Uterus (tissue), 2 donors: ENCODE results near the gene DNAH6.

Experiments used
- CTCF ChIP-seq, 4 experiments: fragments of 200-600 bp in 2 of 4; fragments of 450-650 bp in 2 of 4; sonication (generic) in 2 of 4; IDR thresholded peaks; one replicate each; pipeline ENCODE4 v1.5.1; 2016 to 2019; ENCODE audit warnings: antibody characterized with exemption in 4 of 4, mild to moderate bottlenecking in 2 of 4, moderate library complexity in 1 of 4
- POLR2A ChIP-seq, 2 donors: fragments of 450-650 bp; IDR thresholded peaks; one replicate each; pipeline ENCODE4 v1.6.1; 2016; ENCODE audit warnings: antibody characterized with exemption in 2 of 2, mild to moderate bottlenecking in 1 of 2, moderate library complexity in 1 of 2

GRCh38 chr2:84674099-84674498 lies 157.8 kb downstream of the DNAH6 start:
- TF ChIP-seq CTCF (IDR thresholded peaks at IDR 0.05) (no peak), POLR2A (IDR thresholded peaks at IDR 0.05) (no peak)
